Endothelial cell of umbilical vein (primary cell): ENCODE results near the gene MAST4. TPM values are rescaled to one million over a fixed set of nuclear protein-coding genes. Genes with fewer than 3 reads are reported as not detected.

ENCODE experiments used
- BruUV-seq: library from RNA; stranded (reverse); fragments of 400-500 nt; replicated peaks from 2 replicates; lab custom pipeline; 2021; lab: Mats Ljungman, UMichigan
- CTCF ChIA-PET: fragments of 300-600, 350-600 bp; sonication (Branson Sonifier 250); formaldehyde crosslinking; loops from one replicate; lab custom pipeline; 2021; ENCODE audit warnings: antibody characterized with exemption, inconsistent platforms; lab: Charles Lee
- POLR2A ChIA-PET: fragments of 300-600, 350-600 bp; sonication (Branson Sonifier 250); formaldehyde crosslinking; loops from one replicate; lab custom pipeline; 2021; ENCODE audit warnings: antibody characterized with exemption, inconsistent platforms; lab: Charles Lee
- DNase-seq: peaks from one replicate; pipeline ENCODE4 v3.0.0-alpha.2; 2011; ENCODE audit warnings: low read depth, low spot score
- FAIRE-seq: peaks from 2 replicates; lab custom pipeline; 2011; peaks lifted over from hg19 to GRCh38; lab: Jason Lieb, UNC
- H2AFZ ChIP-seq: 2 replicates; pipeline ENCODE4 v1.6.0; 2012; ENCODE audit warnings: low read depth, low read length, control low read depth, inconsistent platforms
- H3K27ac ChIP-seq: 2 replicates; pipeline ENCODE4 v1.5.1; 2011; ENCODE audit warnings: low read depth, mild to moderate bottlenecking, control low read depth, low read length, moderate library complexity; ENCODE audit not compliant: insufficient read depth
- H3K27me3 ChIP-seq, 2 experiments: 2 replicates each; pipeline versions ENCODE4 v1.6.0 to v1.6.1; 2011; ENCODE audit warnings: low read length in 2 of 2, mixed read lengths in 1 of 2; ENCODE audit not compliant: control insufficient read depth in 2 of 2, insufficient read depth in 2 of 2
- H3K36me3 ChIP-seq, 2 experiments: 2 replicates in 1 of 2; 3 replicates in 1 of 2; pipeline ENCODE4 v1.5.1; 2011; ENCODE audit warnings: low read length in 2 of 2, mild to moderate bottlenecking in 1 of 2, moderate library complexity in 1 of 2; ENCODE audit not compliant: control insufficient read depth in 2 of 2, insufficient read depth in 2 of 2; ENCODE audit errors: extremely low read depth in 1 of 2
- H3K4me1 ChIP-seq: 3 replicates; pipeline ENCODE4 v1.5.1; 2011; ENCODE audit warnings: mild to moderate bottlenecking, low read length; ENCODE audit not compliant: control insufficient read depth, insufficient read depth; ENCODE audit errors: extremely low read depth
- H3K4me2 ChIP-seq: 2 replicates; pipeline ENCODE4 v1.6.1; 2011; ENCODE audit warnings: low read length, control low read depth, mixed read lengths; ENCODE audit not compliant: insufficient read depth
- H3K4me3 ChIP-seq, 3 experiments: fragments of 200-600 bp in 1 of 3; sonication (generic), shearing (Covaris generic) in 1 of 3; replicated peaks in 1 of 3; 2 replicates each; pipeline ENCODE4 v1.5.1; 2011 to 2016; ENCODE audit warnings: control low read depth in 3 of 3, low read length in 3 of 3, mild to moderate bottlenecking in 2 of 3, inconsistent platforms in 1 of 3, low read depth in 1 of 3, moderate library complexity in 1 of 3; ENCODE audit not compliant: insufficient read depth in 1 of 3
- H3K79me2 ChIP-seq: 2 replicates; pipeline ENCODE4 v1.6.0; 2012; ENCODE audit warnings: low read length, inconsistent platforms; ENCODE audit not compliant: control insufficient read depth, insufficient read depth
- H3K9ac ChIP-seq: replicated peaks from 2 replicates; pipeline ENCODE3; 2011; ENCODE audit warnings: low read length, control low read depth; ENCODE audit not compliant: insufficient read depth; ENCODE audit errors: extremely low read depth
- H3K9me1 ChIP-seq: replicated peaks from 3 replicates; pipeline ENCODE4 v1.6.0; 2011; ENCODE audit warnings: mild to moderate bottlenecking, low read length; ENCODE audit not compliant: control insufficient read depth, insufficient read depth; ENCODE audit errors: extremely low read depth
- H3K9me3 ChIP-seq: replicated peaks from 2 replicates; pipeline ENCODE4 v1.5.1; 2012; ENCODE audit warnings: low read length, inconsistent platforms; ENCODE audit not compliant: control insufficient read depth, insufficient read depth
- H4K20me1 ChIP-seq: replicated peaks from 2 replicates; pipeline ENCODE3; 2011; ENCODE audit warnings: mild to moderate bottlenecking, low read length; ENCODE audit not compliant: control insufficient read depth, insufficient read depth; ENCODE audit errors: extremely low read depth
- EZH2 ChIP-seq: IDR thresholded peaks from 2 replicates; pipeline ENCODE4 v1.6.1; 2012; ENCODE audit warnings: borderline replicate concordance, low read depth, mild to moderate bottlenecking, moderate library complexity, low read length, inconsistent platforms; ENCODE audit not compliant: severe bottlenecking
- FOS ChIP-seq: IDR thresholded peaks from 2 replicates; pipeline ENCODE4 v1.6.1; 2011; ENCODE audit warnings: mild to moderate bottlenecking, low read length, moderate library complexity, borderline replicate concordance; ENCODE audit not compliant: insufficient read depth
- GATA2 ChIP-seq: IDR thresholded peaks from 2 replicates; pipeline ENCODE4 v1.7.0; 2011; ENCODE audit warnings: low read depth, mild to moderate bottlenecking, moderate library complexity, mixed read lengths, low read length; ENCODE audit not compliant: insufficient read length, insufficient read depth
- JUN ChIP-seq: IDR thresholded peaks from 2 replicates; pipeline ENCODE4 v1.6.1; 2011; ENCODE audit warnings: borderline replicate concordance, low read depth; ENCODE audit not compliant: insufficient read length, insufficient read depth
- MYC ChIP-seq: IDR thresholded peaks from one replicate; pipeline ENCODE4 v1.6.1; 2011; ENCODE audit warnings: mild to moderate bottlenecking, low read depth, low read length
- POLR2A ChIP-seq: IDR thresholded peaks from 2 replicates; pipeline ENCODE4 v1.6.1; 2012; ENCODE audit warnings: low read depth, mild to moderate bottlenecking, control low read depth, low read length
- dilution Hi-C: fragments of 300-500 bp; cut with MboI; formaldehyde crosslinking; loops from one replicate; pipeline ENCODE4 v1.15.0; 2019; ENCODE audit warnings: low sequenced_read_pairs; ENCODE audit not compliant: extremely low pct_ligation_motif_present
- intact Hi-C: fragments of 100-400 bp; cut with micrococcal nuclease; formaldehyde crosslinking; loops from one replicate; pipeline ENCODE4 v1.10.0; 2022
- polyA plus RNA-seq, 4 experiments: library from polyadenylated mRNA; depleted of rRNA in 3 of 4; stranded (reverse) in 3 of 4; unstranded in 1 of 4; fragments of >200 nt; gene quantifications; 2 replicates each; pipeline versions ENCODE4 v1.2.1 to v1.2.3, GENCODE V29; 2011 to 2012; ENCODE audit warnings: missing spikeins in 1 of 4
- total RNA-seq: library from RNA; stranded (reverse); gene quantifications from 2 replicates; pipeline ENCODE4 v1.2.3, GENCODE V29; 2021
- TF ChIP-seq, protein P1 (sequence below): IDR thresholded peaks from 2 replicates; pipeline ENCODE4 v1.6.1; 2011; ENCODE audit not compliant: insufficient read depth, insufficient read length
- TF ChIP-seq, protein P2 (sequence below), 2 donors: IDR thresholded peaks; 1 replicate in 1 of 2; 2 replicates in 1 of 2; pipeline ENCODE4 v1.5.1; 2011; ENCODE audit warnings: low read length in 2 of 2, mild to moderate bottlenecking in 2 of 2, moderate library complexity in 2 of 2, control low read depth in 1 of 2, inconsistent platforms in 1 of 2, low read depth in 1 of 2; ENCODE audit not compliant: insufficient read depth in 1 of 2; ENCODE audit errors: extremely low read depth in 1 of 2

MAST4 gene
- total and polyA plus RNA-seq, 2 donors (not counting 3 experiments of a cell fraction or from before 2014, with no cell fraction given), result 40.2 to 116 TPM

DNA sequence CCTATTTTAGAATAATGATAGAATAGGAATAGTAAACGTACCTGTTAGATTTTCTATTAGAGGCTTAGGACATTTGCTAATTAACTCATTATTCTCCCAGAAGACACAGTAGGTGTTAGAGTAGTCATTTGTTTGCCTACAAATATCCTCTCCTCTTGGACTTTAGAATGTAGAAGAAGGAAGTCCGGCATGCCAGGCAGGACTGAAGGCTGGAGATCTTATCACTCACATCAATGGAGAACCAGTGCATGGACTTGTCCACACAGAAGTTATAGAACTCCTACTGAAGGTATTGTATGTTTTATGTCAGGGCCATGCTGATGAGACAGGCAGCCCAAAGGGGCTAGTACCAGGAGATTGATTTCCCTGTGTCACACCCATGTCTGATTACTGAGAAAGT, 557.1 kb downstream of the MAST4 start:
- no peaks in the 10 kb centered on the region for H3K79me2 ChIP-seq
- no peak overlapping the region for H3K4me2 ChIP-seq
- H3K9ac ChIP-seq, result no peak overlapping the region
- no peaks in the 10 kb centered on the region for H3K4me1 ChIP-seq
- H4K20me1 ChIP-seq, result no peaks in the 10 kb centered on the region
- H3K36me3 ChIP-seq, result peaks cover 28 to 46% of the 10 kb centered on the region in 2 experiments
- intact Hi-C loops, result loop anchor here (10.0 kb wide), 1 partner anchor 348 kb away; no protein-coding TSS in a partner anchor
- no peaks in the 10 kb centered on the region for H3K9me3 ChIP-seq
- TF ChIP-seq JUN (no peak), EZH2 (no peak), GATA2 (peak; percentile 9), MYC (no peak), FOS (no peak), POLR2A (no peak)
- TF ChIP-seq, protein P1, sequence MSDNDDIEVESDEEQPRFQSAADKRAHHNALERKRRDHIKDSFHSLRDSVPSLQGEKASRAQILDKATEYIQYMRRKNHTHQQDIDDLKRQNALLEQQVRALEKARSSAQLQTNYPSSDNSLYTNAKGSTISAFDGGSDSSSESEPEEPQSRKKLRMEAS, result no peak
- TF ChIP-seq, protein P2, sequence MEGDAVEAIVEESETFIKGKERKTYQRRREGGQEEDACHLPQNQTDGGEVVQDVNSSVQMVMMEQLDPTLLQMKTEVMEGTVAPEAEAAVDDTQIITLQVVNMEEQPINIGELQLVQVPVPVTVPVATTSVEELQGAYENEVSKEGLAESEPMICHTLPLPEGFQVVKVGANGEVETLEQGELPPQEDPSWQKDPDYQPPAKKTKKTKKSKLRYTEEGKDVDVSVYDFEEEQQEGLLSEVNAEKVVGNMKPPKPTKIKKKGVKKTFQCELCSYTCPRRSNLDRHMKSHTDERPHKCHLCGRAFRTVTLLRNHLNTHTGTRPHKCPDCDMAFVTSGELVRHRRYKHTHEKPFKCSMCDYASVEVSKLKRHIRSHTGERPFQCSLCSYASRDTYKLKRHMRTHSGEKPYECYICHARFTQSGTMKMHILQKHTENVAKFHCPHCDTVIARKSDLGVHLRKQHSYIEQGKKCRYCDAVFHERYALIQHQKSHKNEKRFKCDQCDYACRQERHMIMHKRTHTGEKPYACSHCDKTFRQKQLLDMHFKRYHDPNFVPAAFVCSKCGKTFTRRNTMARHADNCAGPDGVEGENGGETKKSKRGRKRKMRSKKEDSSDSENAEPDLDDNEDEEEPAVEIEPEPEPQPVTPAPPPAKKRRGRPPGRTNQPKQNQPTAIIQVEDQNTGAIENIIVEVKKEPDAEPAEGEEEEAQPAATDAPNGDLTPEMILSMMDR (IDR thresholded peaks at IDR 0.05; ENCODE audit: extremely low read depth in 1 of 2, insufficient read depth in 1 of 2, low read depth in 1 of 2, low read length in 2 of 2), result no peak
- no peak overlapping the region for H3K27ac ChIP-seq
- ChIA-PET CTCF (no interaction called here), POLR2A (no interaction called here)
- no peaks in the 10 kb centered on the region for H3K9me1 ChIP-seq
- no peak for FAIRE-seq
- H3K4me3 ChIP-seq, result no peak overlapping the region
- BruUV-seq, result no TSS peak
- no peak overlapping the region for H2AFZ ChIP-seq
- H3K27me3 ChIP-seq, result no peaks in the 10 kb centered on the region
- no peak for DNase-seq
- dilution Hi-C loops, result loop anchor here (25.0 kb wide), 1 partner anchor 1109 kb away; no protein-coding TSS in a partner anchor
